SU-DHL-6 (cell line): ENCODE data around the gene ATP8A1.

Source experiments
- EZH2phosphoT487 ChIP-seq: fragments of 200-600 bp; sonication (generic), shearing (Covaris generic); conservative IDR thresholded peaks from 2 replicates; pipeline ENCODE4 v1.6.1; 2018; ENCODE audit warnings: mild to moderate bottlenecking, antibody characterized with exemption, low read length, moderate library complexity, mixed read lengths
- TF ChIP-seq, protein P1 (sequence below): fragments of 200-600 bp; sonication (generic); IDR thresholded peaks from one replicate; pipeline ENCODE4 v1.5.1; 2017; ENCODE audit warnings: antibody characterized with exemption, mild to moderate bottlenecking, low read length, moderate library complexity; ENCODE audit not compliant: insufficient read depth, poor library complexity, severe bottlenecking

DNA sequence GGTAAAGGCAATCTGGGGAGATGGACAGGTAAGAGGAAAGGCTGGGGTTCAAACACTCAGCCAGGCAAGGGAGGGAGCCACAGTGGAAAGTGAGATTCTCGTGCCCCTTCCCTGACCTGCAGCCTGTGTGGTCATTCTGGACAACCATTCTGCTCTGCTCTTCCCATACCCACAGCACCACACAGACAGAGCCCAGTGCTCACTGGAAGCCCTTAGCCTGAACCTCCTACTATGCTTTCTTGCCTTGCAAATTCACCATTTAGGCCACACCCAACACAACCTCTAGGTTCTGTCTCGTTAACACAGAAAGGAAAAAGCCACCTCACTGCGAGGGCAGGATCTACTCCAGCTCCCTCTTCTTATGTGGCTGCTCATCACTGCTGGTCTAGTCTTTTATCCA, 166.9 kb downstream of the ATP8A1 start:
- TF ChIP-seq, protein P1, sequence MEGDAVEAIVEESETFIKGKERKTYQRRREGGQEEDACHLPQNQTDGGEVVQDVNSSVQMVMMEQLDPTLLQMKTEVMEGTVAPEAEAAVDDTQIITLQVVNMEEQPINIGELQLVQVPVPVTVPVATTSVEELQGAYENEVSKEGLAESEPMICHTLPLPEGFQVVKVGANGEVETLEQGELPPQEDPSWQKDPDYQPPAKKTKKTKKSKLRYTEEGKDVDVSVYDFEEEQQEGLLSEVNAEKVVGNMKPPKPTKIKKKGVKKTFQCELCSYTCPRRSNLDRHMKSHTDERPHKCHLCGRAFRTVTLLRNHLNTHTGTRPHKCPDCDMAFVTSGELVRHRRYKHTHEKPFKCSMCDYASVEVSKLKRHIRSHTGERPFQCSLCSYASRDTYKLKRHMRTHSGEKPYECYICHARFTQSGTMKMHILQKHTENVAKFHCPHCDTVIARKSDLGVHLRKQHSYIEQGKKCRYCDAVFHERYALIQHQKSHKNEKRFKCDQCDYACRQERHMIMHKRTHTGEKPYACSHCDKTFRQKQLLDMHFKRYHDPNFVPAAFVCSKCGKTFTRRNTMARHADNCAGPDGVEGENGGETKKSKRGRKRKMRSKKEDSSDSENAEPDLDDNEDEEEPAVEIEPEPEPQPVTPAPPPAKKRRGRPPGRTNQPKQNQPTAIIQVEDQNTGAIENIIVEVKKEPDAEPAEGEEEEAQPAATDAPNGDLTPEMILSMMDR, result no peak
- no peak for TF ChIP-seq EZH2phosphoT487
